ENCODE results near the gene CNTNAP2. TPM values are rescaled to one million over a fixed set of nuclear protein-coding genes. Genes with fewer than 3 reads are reported as not detected.
A peak's percentile ranks its signal among the peaks of the same experiment; 100 is the strongest.

Gene CNTNAP2
- polyA plus RNA-seq, 6 donors from 2014 or later, result 38.2 to 132 (median 77.9) TPM

GRCh38 chr7:148116195-148116594 is 1999.6 kb downstream of the CNTNAP2 start:
- no peaks in the 10 kb centered on the region for H3K4me1 Mint-ChIP-seq
- no peak for ATAC-seq (ENCODE audit: low read depth in 2 of 2)
- DNase-seq, result no peak
- H3K27me3 Mint-ChIP-seq, result peaks cover 0 to 24% (median 0%) of the 10 kb centered on the region in 3 donors
- H3K36me3 Mint-ChIP-seq, result no peaks in the 10 kb centered on the region
- no peak overlapping the region for H3K27ac Mint-ChIP-seq
- no peak overlapping the region for H3K4me3 Mint-ChIP-seq
- H3K9me3 Mint-ChIP-seq, result peaks cover 0 to 5% (median 0%) of the 10 kb centered on the region in 7 donors

GRCh38 chr7:148116829-148117403 is 2000.3 kb downstream of the CNTNAP2 start:
- DNase-seq, result no peak
- Mint-ChIP-seq H3K4me3 (no peak overlapping the region), H3K36me3 (no peaks in the 10 kb centered on the region), H3K9me3 (peaks cover 0 to 5% (median 0%) of the 10 kb centered on the region in 7 donors), H3K4me1 (no peaks in the 10 kb centered on the region), H3K27ac (no peak overlapping the region), H3K27me3 (peaks cover 0 to 20% (median 3%) of the 10 kb centered on the region in 3 donors)
- no peak for ATAC-seq (ENCODE audit: low read depth in 2 of 2)

GRCh38 chr7:148118371-148118770 is 2001.8 kb downstream of the CNTNAP2 start:
- no peak for ATAC-seq (ENCODE audit: low read depth in 2 of 2)
- H3K27me3 Mint-ChIP-seq, result peaks cover 0 to 18% (median 3%) of the 10 kb centered on the region in 3 donors
- no peaks in the 10 kb centered on the region for H3K36me3 Mint-ChIP-seq
- no peak for DNase-seq
- no peak overlapping the region for H3K27ac Mint-ChIP-seq
- H3K4me1 Mint-ChIP-seq, result peaks cover 0 to 2% (median 0%) of the 10 kb centered on the region in 3 donors
- peaks cover 0 to 8% (median 0%) of the 10 kb centered on the region in 7 donors for H3K9me3 Mint-ChIP-seq
- H3K4me3 Mint-ChIP-seq, result no peak overlapping the region

- H3K4me1 Mint-ChIP-seq, result peaks cover 0 to 2% (median 0%) of the 10 kb centered on the region in 3 donors
- no peak for ATAC-seq (ENCODE audit: low read depth in 2 of 2)
- peaks cover 0 to 14% (median 6%) of the 10 kb centered on the region in 3 donors for H3K27me3 Mint-ChIP-seq
- no peaks in the 10 kb centered on the region for H3K36me3 Mint-ChIP-seq
- H3K9me3 Mint-ChIP-seq, result peaks cover 0 to 26% (median 6%) of the 10 kb centered on the region in 7 donors
- no peak overlapping the region for H3K4me3 Mint-ChIP-seq
- H3K27ac Mint-ChIP-seq, result no peak overlapping the region
- no peak for DNase-seq
These were observed 2004.8 kb downstream of the CNTNAP2 start for GRCh38 chr7:148121401-148121800.

- H3K4me3 Mint-ChIP-seq, result no peak overlapping the region
- H3K9me3 Mint-ChIP-seq, result peaks cover 0 to 28% (median 6%) of the 10 kb centered on the region in 7 donors
- ATAC-seq (ENCODE audit: low read depth in 2 of 2) (no peak), DNase-seq (no peak)
- no peak overlapping the region for H3K27ac Mint-ChIP-seq
- peaks cover 0 to 2% (median 0%) of the 10 kb centered on the region in 3 donors for H3K4me1 Mint-ChIP-seq
- H3K27me3 Mint-ChIP-seq, result peaks cover 0 to 13% (median 7%) of the 10 kb centered on the region in 3 donors
- no peaks in the 10 kb centered on the region for H3K36me3 Mint-ChIP-seq
These were observed 2005.2 kb downstream of the CNTNAP2 start for GRCh38 chr7:148121847-148122246.

- Mint-ChIP-seq H3K9me3 (peaks cover 0 to 24% (median 6%) of the 10 kb centered on the region in 7 donors), H3K4me3 (no peak overlapping the region), H3K4me1 (peaks cover 0 to 2% (median 0%) of the 10 kb centered on the region in 3 donors)
These were observed 2007.9 kb downstream of the CNTNAP2 start for GRCh38 chr7:148124477-148124876.

GRCh38 chr7:148127374-148127773 is 2010.8 kb downstream of the CNTNAP2 start:
- Mint-ChIP-seq H3K27ac (no peak overlapping the region), H3K4me3 (no peak overlapping the region), H3K36me3 (no peaks in the 10 kb centered on the region), H3K27me3 (peaks cover 0 to 4% (median 0%) of the 10 kb centered on the region in 3 donors), H3K4me1 (peaks cover 0 to 2% (median 0%) of the 10 kb centered on the region in 3 donors), H3K9me3 (peaks cover 0 to 24% (median 6%) of the 10 kb centered on the region in 7 donors)
- DNase-seq (no peak), ATAC-seq (ENCODE audit: low read depth in 2 of 2) (no peak)

More at GRCh38 chr7:148124477-148124876, 2007.9 kb downstream of the CNTNAP2 start:
- ATAC-seq (ENCODE audit: low read depth in 2 of 2) (no peak), DNase-seq (no peak)
- Mint-ChIP-seq H3K27me3 (peaks cover 0 to 7% (median 0%) of the 10 kb centered on the region in 3 donors), H3K27ac (no peak overlapping the region), H3K36me3 (no peaks in the 10 kb centered on the region)

GRCh38 chr7:148129023-148129422 is 2012.4 kb downstream of the CNTNAP2 start:
- Mint-ChIP-seq H3K27ac (peak overlapping the region in 1 of 6 donors; percentile 72), H3K4me3 (no peak overlapping the region), H3K27me3 (peaks cover 0 to 4% (median 0%) of the 10 kb centered on the region in 3 donors), H3K36me3 (no peaks in the 10 kb centered on the region), H3K9me3 (peaks cover 0 to 14% (median 3%) of the 10 kb centered on the region in 7 donors), H3K4me1 (no peaks in the 10 kb centered on the region)
- DNase-seq (no peak), ATAC-seq (ENCODE audit: low read depth in 2 of 2) (no peak)

GRCh38 chr7:148135116-148135515 is 2018.5 kb downstream of the CNTNAP2 start:
- no peaks in the 10 kb centered on the region for H3K36me3 Mint-ChIP-seq
- peaks cover 0 to 14% (median 5%) of the 10 kb centered on the region in 3 donors for H3K27me3 Mint-ChIP-seq
- H3K4me3 Mint-ChIP-seq, result no peak overlapping the region
- H3K27ac Mint-ChIP-seq, result no peak overlapping the region
- no peaks in the 10 kb centered on the region for H3K4me1 Mint-ChIP-seq
- peaks cover 0 to 6% (median 3%) of the 10 kb centered on the region in 7 donors for H3K9me3 Mint-ChIP-seq
- no peak for ATAC-seq (ENCODE audit: low read depth in 2 of 2)
- no peak for DNase-seq

- no peak overlapping the region for H3K4me3 Mint-ChIP-seq
- no peaks in the 10 kb centered on the region for H3K4me1 Mint-ChIP-seq
- H3K9me3 Mint-ChIP-seq, result peaks cover 0 to 9% (median 3%) of the 10 kb centered on the region in 7 donors
- no peaks in the 10 kb centered on the region for H3K36me3 Mint-ChIP-seq
- ATAC-seq (ENCODE audit: low read depth in 2 of 2) (no peak), DNase-seq (no peak)
- peaks cover 0 to 14% (median 5%) of the 10 kb centered on the region in 3 donors for H3K27me3 Mint-ChIP-seq
- H3K27ac Mint-ChIP-seq, result peak overlapping the region in 1 of 6 donors; percentile 17
These were observed 2019.4 kb downstream of the CNTNAP2 start for GRCh38 chr7:148135997-148136396.

GRCh38 chr7:148142660-148143248 is 2026.2 kb downstream of the CNTNAP2 start:
- Mint-ChIP-seq H3K36me3 (no peaks in the 10 kb centered on the region), H3K4me3 (no peak overlapping the region), H3K27me3 (peaks cover 0 to 6% (median 5%) of the 10 kb centered on the region in 3 donors), H3K4me1 (no peaks in the 10 kb centered on the region), H3K27ac (no peak overlapping the region), H3K9me3 (peaks cover 0 to 4% (median 3%) of the 10 kb centered on the region in 7 donors)
- DNase-seq, result no peak
- no peak for ATAC-seq (ENCODE audit: low read depth in 2 of 2)

- Mint-ChIP-seq H3K4me1 (no peaks in the 10 kb centered on the region), H3K9me3 (peaks cover 0 to 6% (median 3%) of the 10 kb centered on the region in 7 donors), H3K4me3 (no peak overlapping the region), H3K36me3 (no peaks in the 10 kb centered on the region), H3K27me3 (no peaks in the 10 kb centered on the region), H3K27ac (no peak overlapping the region)
- ATAC-seq (ENCODE audit: low read depth in 2 of 2) (no peak), DNase-seq (no peak)
These were observed 2028.2 kb downstream of the CNTNAP2 start for GRCh38 chr7:148144827-148145226.

GRCh38 chr7:148146346-148146745 is 2029.7 kb downstream of the CNTNAP2 start:
- Mint-ChIP-seq H3K36me3 (no peaks in the 10 kb centered on the region), H3K27me3 (peaks cover 0 to 5% (median 0%) of the 10 kb centered on the region in 3 donors), H3K9me3 (peaks cover 0 to 5% (median 0%) of the 10 kb centered on the region in 7 donors)

GRCh38 chr7:148147438-148147837 is 2030.8 kb downstream of the CNTNAP2 start:
- DNase-seq, result no peak
- no peak overlapping the region for H3K27ac Mint-ChIP-seq
- H3K4me3 Mint-ChIP-seq, result no peak overlapping the region

More at GRCh38 chr7:148146346-148146745, 2029.7 kb downstream of the CNTNAP2 start:
- Mint-ChIP-seq H3K27ac (no peak overlapping the region), H3K4me3 (no peak overlapping the region), H3K4me1 (no peaks in the 10 kb centered on the region)
- DNase-seq (no peak), ATAC-seq (ENCODE audit: low read depth in 2 of 2) (no peak)

More at GRCh38 chr7:148147438-148147837, 2030.8 kb downstream of the CNTNAP2 start:
- ATAC-seq (ENCODE audit: low read depth in 2 of 2), result no peak
- H3K36me3 Mint-ChIP-seq, result no peaks in the 10 kb centered on the region
- no peaks in the 10 kb centered on the region for H3K4me1 Mint-ChIP-seq
- H3K9me3 Mint-ChIP-seq, result peaks cover 0 to 11% (median 4%) of the 10 kb centered on the region in 7 donors
- H3K27me3 Mint-ChIP-seq, result peaks cover 0 to 5% (median 0%) of the 10 kb centered on the region in 3 donors

All from naive B cell (primary cell).